Measurements from ENCODE around the gene RALGAPA2.

The RALGAPA2 gene

DNA sequence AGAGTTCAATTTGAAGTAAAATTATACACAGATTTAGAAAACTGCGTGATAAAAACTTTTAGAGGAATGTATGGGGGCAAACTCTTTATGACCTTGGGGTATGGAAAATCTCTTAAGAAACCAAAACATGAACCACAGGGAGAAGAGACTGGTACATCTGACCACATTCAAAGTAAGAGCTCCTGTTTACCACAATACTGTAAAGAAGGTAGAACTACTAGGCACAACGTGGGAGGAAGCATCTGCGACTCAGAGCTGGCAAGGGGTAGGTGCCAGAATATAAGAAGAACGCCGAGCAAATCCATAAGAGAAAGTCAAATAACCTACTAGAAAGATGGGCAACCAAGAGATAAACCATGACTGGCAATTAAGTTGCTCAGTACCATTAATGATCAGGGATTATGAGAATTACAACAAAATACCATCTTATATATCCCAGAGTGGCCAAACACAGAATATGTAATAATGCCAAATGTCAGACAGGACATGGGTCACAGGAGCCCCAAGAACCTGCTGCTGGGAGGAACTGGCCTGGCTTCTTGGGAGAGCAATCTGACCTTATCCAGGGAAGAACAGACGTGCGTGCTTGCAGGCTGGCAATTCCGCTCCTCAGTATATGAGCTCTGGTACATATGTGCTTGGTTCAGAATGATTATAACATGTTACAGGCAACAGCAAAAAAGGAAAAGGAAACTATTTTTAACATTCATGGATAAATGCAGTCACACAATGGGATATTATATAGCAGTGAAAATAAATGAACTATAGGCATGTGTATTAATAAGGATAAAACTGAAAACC, 294.4 kb downstream of the RALGAPA2 start:
- H4K20me1 ChIP-seq (ENCODE audit: insufficient read depth, low read length) = no peaks in the 10 kb centered on the region
- H3K79me2 ChIP-seq (ENCODE audit: low read length) = no peaks in the 10 kb centered on the region
- H3K4me2 ChIP-seq (ENCODE audit: low read length) = no peak overlapping the region
- no peaks in the 10 kb centered on the region for H3K36me3 ChIP-seq (replicated peaks; ENCODE audit: low read depth, low read length)
- H3K9me3 ChIP-seq (ENCODE audit: insufficient read depth, low read length) = no peaks in the 10 kb centered on the region
- no peak overlapping the region for H3K27ac ChIP-seq (ENCODE audit: low read length)
- H3K4me3 ChIP-seq (ENCODE audit: low read length) = no peak overlapping the region
- H3K9ac ChIP-seq (ENCODE audit: low read length) = no peak overlapping the region
- H3K4me1 ChIP-seq (ENCODE audit: low read length) = peaks cover 4% of the 10 kb centered on the region
- no peak for TF ChIP-seq EZH2phosphoT487 (IDR thresholded peaks at IDR 0.05; ENCODE audit: low read depth)
- TF ChIP-seq, protein P1, sequence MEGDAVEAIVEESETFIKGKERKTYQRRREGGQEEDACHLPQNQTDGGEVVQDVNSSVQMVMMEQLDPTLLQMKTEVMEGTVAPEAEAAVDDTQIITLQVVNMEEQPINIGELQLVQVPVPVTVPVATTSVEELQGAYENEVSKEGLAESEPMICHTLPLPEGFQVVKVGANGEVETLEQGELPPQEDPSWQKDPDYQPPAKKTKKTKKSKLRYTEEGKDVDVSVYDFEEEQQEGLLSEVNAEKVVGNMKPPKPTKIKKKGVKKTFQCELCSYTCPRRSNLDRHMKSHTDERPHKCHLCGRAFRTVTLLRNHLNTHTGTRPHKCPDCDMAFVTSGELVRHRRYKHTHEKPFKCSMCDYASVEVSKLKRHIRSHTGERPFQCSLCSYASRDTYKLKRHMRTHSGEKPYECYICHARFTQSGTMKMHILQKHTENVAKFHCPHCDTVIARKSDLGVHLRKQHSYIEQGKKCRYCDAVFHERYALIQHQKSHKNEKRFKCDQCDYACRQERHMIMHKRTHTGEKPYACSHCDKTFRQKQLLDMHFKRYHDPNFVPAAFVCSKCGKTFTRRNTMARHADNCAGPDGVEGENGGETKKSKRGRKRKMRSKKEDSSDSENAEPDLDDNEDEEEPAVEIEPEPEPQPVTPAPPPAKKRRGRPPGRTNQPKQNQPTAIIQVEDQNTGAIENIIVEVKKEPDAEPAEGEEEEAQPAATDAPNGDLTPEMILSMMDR (IDR thresholded peaks at IDR 0.05; ENCODE audit: low read depth, low read length) = no peak
- H3K27me3 ChIP-seq (ENCODE audit: low read depth, low read length) = no peaks in the 10 kb centered on the region
- no peak overlapping the region for H2AFZ ChIP-seq (ENCODE audit: low read depth, low read length)

DNA sequence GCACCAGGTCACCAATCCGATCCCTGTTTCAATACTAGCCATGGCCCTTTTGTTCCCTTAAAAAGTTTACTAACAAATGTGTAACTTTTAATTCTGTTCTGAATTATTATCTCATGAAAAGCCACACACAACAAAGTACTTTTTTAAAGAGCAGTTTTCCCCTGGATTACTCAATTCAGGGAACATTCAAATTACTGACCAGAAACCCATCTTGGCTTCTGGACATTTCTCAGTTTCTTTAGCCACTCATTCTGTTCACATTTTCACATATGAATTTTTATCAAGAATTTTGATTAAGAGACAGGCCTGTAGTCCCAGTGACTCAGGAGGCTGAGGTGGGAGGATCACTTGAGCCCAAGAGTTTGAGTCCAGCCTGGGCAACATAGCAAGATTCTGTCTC, 297.1 kb downstream of the RALGAPA2 start:
- Histone ChIP-seq H3K9ac (ENCODE audit: low read length) (no peak overlapping the region), H2AFZ (ENCODE audit: low read depth, low read length) (no peak overlapping the region), H3K27me3 (ENCODE audit: low read depth, low read length) (peaks cover 10% of the 10 kb centered on the region), H3K9me3 (ENCODE audit: insufficient read depth, low read length) (no peaks in the 10 kb centered on the region), H3K79me2 (ENCODE audit: low read length) (no peaks in the 10 kb centered on the region), H3K4me3 (ENCODE audit: low read length) (no peak overlapping the region), H4K20me1 (ENCODE audit: insufficient read depth, low read length) (no peaks in the 10 kb centered on the region), H3K4me2 (ENCODE audit: low read length) (no peak overlapping the region), H3K4me1 (ENCODE audit: low read length) (peaks cover 17% of the 10 kb centered on the region), H3K36me3 (replicated peaks; ENCODE audit: low read depth, low read length) (no peaks in the 10 kb centered on the region), H3K27ac (ENCODE audit: low read length) (no peak overlapping the region)
- TF ChIP-seq, protein P1 (IDR thresholded peaks at IDR 0.05; ENCODE audit: low read depth, low read length) = no peak
- no peak for TF ChIP-seq EZH2phosphoT487 (IDR thresholded peaks at IDR 0.05; ENCODE audit: low read depth)

DNA sequence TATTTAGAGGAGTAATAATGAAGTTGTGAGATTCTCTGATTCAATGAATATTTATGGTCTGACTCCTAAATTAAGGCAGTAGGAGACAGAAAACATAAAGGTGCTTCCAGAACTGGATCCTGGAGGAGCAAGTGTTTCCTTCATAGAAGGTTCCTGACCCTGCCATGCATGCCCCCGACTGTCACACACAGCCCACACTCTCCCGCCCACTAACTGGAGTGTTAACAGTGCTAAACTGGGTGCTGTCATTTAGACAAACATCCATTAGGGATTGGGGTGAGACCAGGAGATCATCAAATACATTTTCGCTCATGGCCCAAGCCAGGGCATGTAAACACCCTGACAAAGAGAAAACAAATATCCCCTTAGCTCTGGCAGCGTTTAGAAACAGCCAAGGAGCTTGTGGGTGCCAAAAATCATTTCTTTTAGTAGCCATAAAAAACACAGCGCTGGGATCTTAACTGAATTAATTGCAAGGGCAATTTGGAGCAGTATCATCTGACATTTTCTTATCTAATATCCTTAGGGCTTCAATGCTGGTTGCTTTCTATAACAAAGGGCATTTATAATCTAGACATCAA, 297.7 kb downstream of the RALGAPA2 start:
- Histone ChIP-seq H3K4me2 (ENCODE audit: low read length) (no peak overlapping the region), H3K27me3 (ENCODE audit: low read depth, low read length) (peaks cover 10% of the 10 kb centered on the region), H3K79me2 (ENCODE audit: low read length) (no peaks in the 10 kb centered on the region), H2AFZ (ENCODE audit: low read depth, low read length) (no peak overlapping the region), H3K9me3 (ENCODE audit: insufficient read depth, low read length) (no peaks in the 10 kb centered on the region), H3K4me3 (ENCODE audit: low read length) (no peak overlapping the region), H3K9ac (ENCODE audit: low read length) (no peak overlapping the region), H3K4me1 (ENCODE audit: low read length) (peaks cover 17% of the 10 kb centered on the region), H3K36me3 (replicated peaks; ENCODE audit: low read depth, low read length) (no peaks in the 10 kb centered on the region), H4K20me1 (ENCODE audit: insufficient read depth, low read length) (no peaks in the 10 kb centered on the region), H3K27ac (ENCODE audit: low read length) (no peak overlapping the region)
- TF ChIP-seq, protein P1 (IDR thresholded peaks at IDR 0.05; ENCODE audit: low read depth, low read length) = no peak
- no peak for TF ChIP-seq EZH2phosphoT487 (IDR thresholded peaks at IDR 0.05; ENCODE audit: low read depth)

DNA sequence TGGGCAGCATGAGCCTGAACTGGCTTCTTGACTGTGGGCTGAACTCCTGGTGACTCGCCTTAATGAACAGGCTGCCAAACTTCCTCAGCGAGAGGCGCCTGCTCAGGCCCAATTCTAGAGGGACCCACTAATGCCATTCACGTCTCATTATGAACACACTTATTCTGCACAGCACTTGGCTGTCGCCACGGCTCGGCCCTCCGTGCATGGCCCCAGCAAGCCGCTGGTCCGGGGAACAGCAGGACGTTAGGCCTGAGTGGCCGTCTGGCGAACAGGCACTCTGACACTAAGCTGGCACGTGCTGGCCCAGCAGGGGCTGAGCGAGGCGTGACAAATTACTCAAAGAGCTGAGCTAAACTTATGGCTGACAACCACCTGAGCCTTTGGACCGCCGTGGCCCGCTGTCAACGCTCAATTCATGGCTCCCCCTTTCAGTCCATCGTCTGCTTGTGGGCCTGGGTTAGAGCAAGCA, 298.6 kb downstream of the RALGAPA2 start:
- TF ChIP-seq, protein P1 (IDR thresholded peaks at IDR 0.05; ENCODE audit: low read depth, low read length) = no peak
- TF ChIP-seq EZH2phosphoT487 (IDR thresholded peaks at IDR 0.05; ENCODE audit: low read depth) = no peak
- peaks cover 17% of the 10 kb centered on the region for H3K4me1 ChIP-seq (ENCODE audit: low read length)
- H4K20me1 ChIP-seq (ENCODE audit: insufficient read depth, low read length) = no peaks in the 10 kb centered on the region
- no peak overlapping the region for H3K27ac ChIP-seq (ENCODE audit: low read length)
- H3K9ac ChIP-seq (ENCODE audit: low read length) = no peak overlapping the region
- H3K36me3 ChIP-seq (replicated peaks; ENCODE audit: low read depth, low read length) = no peaks in the 10 kb centered on the region
- H2AFZ ChIP-seq (ENCODE audit: low read depth, low read length) = no peak overlapping the region
- H3K4me3 ChIP-seq (ENCODE audit: low read length) = no peak overlapping the region
- H3K4me2 ChIP-seq (ENCODE audit: low read length) = no peak overlapping the region
- no peaks in the 10 kb centered on the region for H3K79me2 ChIP-seq (ENCODE audit: low read length)
- no peaks in the 10 kb centered on the region for H3K9me3 ChIP-seq (ENCODE audit: insufficient read depth, low read length)
- peaks cover 10% of the 10 kb centered on the region for H3K27me3 ChIP-seq (ENCODE audit: low read depth, low read length)

Measured in OCI-LY3 (cell line).